Endothelial cell of umbilical vein (primary cell): ENCODE data around the gene STK17A. TPM values are rescaled to one million over a fixed set of nuclear protein-coding genes. Genes with fewer than 3 reads are reported as not detected.

Source experiments
- Bru-seq: library from RNA; stranded (reverse); fragments of 400-500 nt; gene quantifications from one replicate; lab custom pipeline; 2021; lab: Mats Ljungman, UMichigan
- BruChase-seq, 2 experiments: library from RNA; stranded (reverse); fragments of 400-500 nt; gene quantifications; one replicate each; lab custom pipeline; 2021; lab: Mats Ljungman, UMichigan
- BruUV-seq: library from RNA; stranded (reverse); fragments of 400-500 nt; replicated peaks from 2 replicates; lab custom pipeline; 2021; lab: Mats Ljungman, UMichigan
- CTCF ChIA-PET: fragments of 300-600, 350-600 bp; sonication (Branson Sonifier 250); formaldehyde crosslinking; loops from one replicate; lab custom pipeline; 2021; ENCODE audit warnings: antibody characterized with exemption, inconsistent platforms; lab: Charles Lee
- POLR2A ChIA-PET: fragments of 300-600, 350-600 bp; sonication (Branson Sonifier 250); formaldehyde crosslinking; loops from one replicate; lab custom pipeline; 2021; ENCODE audit warnings: antibody characterized with exemption, inconsistent platforms; lab: Charles Lee
- DNase-seq: peaks from one replicate; pipeline ENCODE4 v3.0.0-alpha.2; 2011; ENCODE audit warnings: low read depth, low spot score
- FAIRE-seq: peaks from 2 replicates; lab custom pipeline; 2011; peaks lifted over from hg19 to GRCh38; lab: Jason Lieb, UNC
- H2AFZ ChIP-seq: 2 replicates; pipeline ENCODE4 v1.6.0; 2012; ENCODE audit warnings: low read depth, low read length, control low read depth, inconsistent platforms
- H3K27ac ChIP-seq: 2 replicates; pipeline ENCODE4 v1.5.1; 2011; ENCODE audit warnings: low read depth, mild to moderate bottlenecking, control low read depth, low read length, moderate library complexity; ENCODE audit not compliant: insufficient read depth
- H3K27me3 ChIP-seq, 2 experiments: 2 replicates each; pipeline versions ENCODE4 v1.6.0 to v1.6.1; 2011; ENCODE audit warnings: low read length in 2 of 2, mixed read lengths in 1 of 2; ENCODE audit not compliant: control insufficient read depth in 2 of 2, insufficient read depth in 2 of 2
- H3K36me3 ChIP-seq, 2 experiments: 2 replicates in 1 of 2; 3 replicates in 1 of 2; pipeline ENCODE4 v1.5.1; 2011; ENCODE audit warnings: low read length in 2 of 2, mild to moderate bottlenecking in 1 of 2, moderate library complexity in 1 of 2; ENCODE audit not compliant: control insufficient read depth in 2 of 2, insufficient read depth in 2 of 2; ENCODE audit errors: extremely low read depth in 1 of 2
- H3K4me1 ChIP-seq: 3 replicates; pipeline ENCODE4 v1.5.1; 2011; ENCODE audit warnings: mild to moderate bottlenecking, low read length; ENCODE audit not compliant: control insufficient read depth, insufficient read depth; ENCODE audit errors: extremely low read depth
- H3K4me2 ChIP-seq: 2 replicates; pipeline ENCODE4 v1.6.1; 2011; ENCODE audit warnings: low read length, control low read depth, mixed read lengths; ENCODE audit not compliant: insufficient read depth
- H3K4me3 ChIP-seq, 3 experiments: fragments of 200-600 bp in 1 of 3; sonication (generic), shearing (Covaris generic) in 1 of 3; replicated peaks in 1 of 3; 2 replicates each; pipeline ENCODE4 v1.5.1; 2011 to 2016; ENCODE audit warnings: control low read depth in 3 of 3, low read length in 3 of 3, mild to moderate bottlenecking in 2 of 3, inconsistent platforms in 1 of 3, low read depth in 1 of 3, moderate library complexity in 1 of 3; ENCODE audit not compliant: insufficient read depth in 1 of 3
- H3K79me2 ChIP-seq: 2 replicates; pipeline ENCODE4 v1.6.0; 2012; ENCODE audit warnings: low read length, inconsistent platforms; ENCODE audit not compliant: control insufficient read depth, insufficient read depth
- H3K9ac ChIP-seq: replicated peaks from 2 replicates; pipeline ENCODE3; 2011; ENCODE audit warnings: low read length, control low read depth; ENCODE audit not compliant: insufficient read depth; ENCODE audit errors: extremely low read depth
- H3K9me1 ChIP-seq: replicated peaks from 3 replicates; pipeline ENCODE4 v1.6.0; 2011; ENCODE audit warnings: mild to moderate bottlenecking, low read length; ENCODE audit not compliant: control insufficient read depth, insufficient read depth; ENCODE audit errors: extremely low read depth
- H3K9me3 ChIP-seq: replicated peaks from 2 replicates; pipeline ENCODE4 v1.5.1; 2012; ENCODE audit warnings: low read length, inconsistent platforms; ENCODE audit not compliant: control insufficient read depth, insufficient read depth
- H4K20me1 ChIP-seq: replicated peaks from 2 replicates; pipeline ENCODE3; 2011; ENCODE audit warnings: mild to moderate bottlenecking, low read length; ENCODE audit not compliant: control insufficient read depth, insufficient read depth; ENCODE audit errors: extremely low read depth
- CTCF ChIP-seq, 2 donors: IDR thresholded peaks; 1 replicate in 1 of 2; 2 replicates in 1 of 2; pipeline ENCODE4 v1.5.1; 2011; ENCODE audit warnings: low read length in 2 of 2, mild to moderate bottlenecking in 2 of 2, moderate library complexity in 2 of 2, control low read depth in 1 of 2, inconsistent platforms in 1 of 2, low read depth in 1 of 2; ENCODE audit not compliant: insufficient read depth in 1 of 2; ENCODE audit errors: extremely low read depth in 1 of 2
- EZH2 ChIP-seq: IDR thresholded peaks from 2 replicates; pipeline ENCODE4 v1.6.1; 2012; ENCODE audit warnings: borderline replicate concordance, low read depth, mild to moderate bottlenecking, moderate library complexity, low read length, inconsistent platforms; ENCODE audit not compliant: severe bottlenecking
- FOS ChIP-seq: IDR thresholded peaks from 2 replicates; pipeline ENCODE4 v1.6.1; 2011; ENCODE audit warnings: mild to moderate bottlenecking, low read length, moderate library complexity, borderline replicate concordance; ENCODE audit not compliant: insufficient read depth
- GATA2 ChIP-seq: IDR thresholded peaks from 2 replicates; pipeline ENCODE4 v1.7.0; 2011; ENCODE audit warnings: low read depth, mild to moderate bottlenecking, moderate library complexity, mixed read lengths, low read length; ENCODE audit not compliant: insufficient read length, insufficient read depth
- JUN ChIP-seq: IDR thresholded peaks from 2 replicates; pipeline ENCODE4 v1.6.1; 2011; ENCODE audit warnings: borderline replicate concordance, low read depth; ENCODE audit not compliant: insufficient read length, insufficient read depth
- MAX ChIP-seq: IDR thresholded peaks from 2 replicates; pipeline ENCODE4 v1.6.1; 2011; ENCODE audit not compliant: insufficient read depth, insufficient read length
- MYC ChIP-seq: IDR thresholded peaks from one replicate; pipeline ENCODE4 v1.6.1; 2011; ENCODE audit warnings: mild to moderate bottlenecking, low read depth, low read length
- POLR2A ChIP-seq: IDR thresholded peaks from 2 replicates; pipeline ENCODE4 v1.6.1; 2012; ENCODE audit warnings: low read depth, mild to moderate bottlenecking, control low read depth, low read length
- POLR2AphosphoS5 ChIP-seq: IDR thresholded peaks from 2 replicates; pipeline ENCODE4 v1.6.1; 2012; ENCODE audit warnings: low read depth, mild to moderate bottlenecking, control low read depth, low read length, moderate library complexity; ENCODE audit not compliant: insufficient read depth
- dilution Hi-C: fragments of 300-500 bp; cut with MboI; formaldehyde crosslinking; loops from one replicate; pipeline ENCODE4 v1.15.0; 2019; ENCODE audit warnings: low sequenced_read_pairs; ENCODE audit not compliant: extremely low pct_ligation_motif_present
- intact Hi-C: fragments of 100-400 bp; cut with micrococcal nuclease; formaldehyde crosslinking; loops from one replicate; pipeline ENCODE4 v1.10.0; 2022
- long read RNA-seq: library from polyadenylated mRNA; stranded (forward); transcript quantifications from one replicate; pipeline ENCODE4 v2.0.0, GENCODE V29; 2021
- polyA minus RNA-seq, 3 experiments: library from RNA; depleted of rRNA, polyadenylated mRNA; stranded (reverse); fragments of >200 nt; gene quantifications; 1 replicate in 1 of 3; 2 replicates in 2 of 3; pipeline ENCODE4 v1.2.3, GENCODE V29; 2011
- polyA plus RNA-seq, 4 experiments: library from polyadenylated mRNA; depleted of rRNA in 3 of 4; stranded (reverse) in 3 of 4; unstranded in 1 of 4; fragments of >200 nt; gene quantifications; 2 replicates each; pipeline versions ENCODE4 v1.2.1 to v1.2.3, GENCODE V29; 2011 to 2012; ENCODE audit warnings: missing spikeins in 1 of 4
- total RNA-seq: library from RNA; stranded (reverse); gene quantifications from 2 replicates; pipeline ENCODE4 v1.2.3, GENCODE V29; 2021

STK17A gene
- total RNA-seq (53.9 and 58.8 TPM in 2 replicates), polyA plus RNA-seq (10.6 and 11.7 TPM in 2 replicates), polyA minus RNA-seq (12.1 and 12.3 TPM in 2 replicates), Bru-seq, nascent RNA (percentile 93 among the genes with signal in this experiment), BruChase-seq, experiment 1, labeled RNA remaining after a 6-hour chase (percentile 86 among the genes with signal in this experiment), BruChase-seq, experiment 2, labeled RNA remaining after a 2-hour chase (percentile 91 among the genes with signal in this experiment)
- polyA plus RNA-seq (2011; cell fraction: cytosol; rRNA removed), result 20.3 and 22.6 TPM in 2 replicates
- 20.8 and 26.3 TPM in 2 replicates for polyA plus RNA-seq (2011; cell fraction: nucleus; rRNA removed)
- 48.6 and 75.6 TPM in 2 replicates for polyA plus RNA-seq (2012)
- polyA minus RNA-seq (2011; cell fraction: cytosol; rRNA and poly(A)+ RNA removed), result 10.5 TPM
- polyA minus RNA-seq (2011; cell fraction: nucleus; rRNA and poly(A)+ RNA removed), result 22.6 and 33.8 TPM in 2 replicates
- long read RNA-seq, transcript STK17A-201 (7 exons, 3,368 nt), result major isoform, 152 of 184 reads
- long read RNA-seq, partial matches to known transcripts, result 7 of 184 reads
- long read RNA-seq, other reads (novel, unspliced or antisense), result 22 of 184 reads

GRCh38 chr7:43582503-43583423, at the start of gene STK17A:
STK17A (plus strand) TSS chr7:43583108; CDS start chr7:43583244, 136 bp downstream.
- H4K20me1 ChIP-seq, result peaks cover 7% of the 10 kb centered on the region
- H3K9me3 ChIP-seq, result no peaks in the 10 kb centered on the region
- peaks cover 33% of the 10 kb centered on the region for H3K4me1 ChIP-seq
- H3K79me2 ChIP-seq, result peaks cover 48% of the 10 kb centered on the region
- POLR2A ChIA-PET, result interaction anchor here (0.6 to 2.3 kb wide), 35 partner anchors 8 to 651 kb away, joined by 3 to 73 read pairs (median 5); partner anchors contain the start of genes BLVRA, COA1, MRPL32 and PSMA2
- dilution Hi-C loops, result loop anchor here (25.0 kb wide), 1 partner anchor 130 kb away; no protein-coding TSS in a partner anchor
- FAIRE-seq (peak; percentile 60), DNase-seq (peak; percentile 92)
- no TSS peak for BruUV-seq
- peaks cover 2 to 12% of the 10 kb centered on the region in 2 experiments for H3K27me3 ChIP-seq
- H3K9me1 ChIP-seq, result no peaks in the 10 kb centered on the region
- H3K27ac ChIP-seq, result peak within 1 kb of the TSS; percentile 49
- CTCF ChIA-PET, result interaction anchor here (0.6 to 9.5 kb wide), 74 partner anchors 8 to 1440 kb away, joined by 3 to 603 read pairs (median 5); partner anchors contain the start of genes BLVRA, COA1, MRPL32 and PSMA2
- intact Hi-C loops, result loop anchor here (1.0 to 10.0 kb wide), 7 partner anchors 65 to 648 kb away; partner anchors contain the start of genes COA1, MRPL32 and PSMA2
- H2AFZ ChIP-seq, result peak within 1 kb of the TSS; percentile 24
- H3K4me3 ChIP-seq, result peak within 1 kb of the TSS; percentile 74 to 89 (median 76)
- peak within 1 kb of the TSS; percentile 74 for H3K4me2 ChIP-seq
- TF ChIP-seq EZH2, result no peak
- peak; percentile 96 for TF ChIP-seq POLR2A
- peak; percentile 94 for TF ChIP-seq POLR2AphosphoS5
- no peak for TF ChIP-seq GATA2
- peak; percentile 97 to 100 for TF ChIP-seq CTCF (IDR thresholded peaks at IDR 0.05; ENCODE audit: extremely low read depth in 1 of 2, insufficient read depth in 1 of 2, low read depth in 1 of 2, low read length in 2 of 2)
- no peak for TF ChIP-seq JUN
- no peak for TF ChIP-seq FOS
- no peak for TF ChIP-seq MYC
- no peak for TF ChIP-seq MAX
- peak within 1 kb of the TSS; percentile 96 for H3K9ac ChIP-seq
- no peaks in the 10 kb centered on the region for H3K36me3 ChIP-seq
